SK-N-SH (cell line): ENCODE data around the gene IRX2. TPM values are rescaled to one million over a fixed set of nuclear protein-coding genes. Genes with fewer than 3 reads are reported as not detected.

Experiments
- CTCF ChIA-PET: fragments of 300-600, 350-600 bp; formaldehyde crosslinking; extraction: SDS; loops from one replicate; lab custom pipeline; 2021; lab: Yijun Ruan, JAX
- POLR2A ChIA-PET: fragments of 350-600 bp; sonication (Branson Sonifier 250); formaldehyde crosslinking; extraction: SDS; loops from one replicate; lab custom pipeline; 2020; ENCODE audit warnings: antibody characterized with exemption, inconsistent platforms; lab: Yijun Ruan, JAX
- DNase-seq: peaks from one replicate; pipeline ENCODE4 v3.0.0; 2012
- H2AFZ ChIP-seq: fragments of 200-600 bp; sonication (generic); 2 replicates; pipeline ENCODE4 v1.8.1; 2016; ENCODE audit warnings: antibody characterized with exemption, mild to moderate bottlenecking, low read depth
- H3F3A ChIP-seq: fragments of 200-600 bp; sonication (generic); replicated peaks from 2 replicates; pipeline ENCODE3; 2016; ENCODE audit warnings: antibody characterized with exemption, mild to moderate bottlenecking; ENCODE audit not compliant: insufficient read depth
- H3K27ac ChIP-seq, 2 experiments: fragments of 200-500 bp in 1 of 2; fragments of 200-600 bp in 1 of 2; sonication (Bioruptor generic) in 1 of 2; sonication (generic), shearing (Covaris generic) in 1 of 2; 2 replicates each; pipeline versions ENCODE4 v1.5.1 to v1.6.1; 2014 to 2016; ENCODE audit warnings: low read depth in 2 of 2, inconsistent platforms in 1 of 2, low read length in 1 of 2, mild to moderate bottlenecking in 1 of 2, mixed read lengths in 1 of 2
- H3K27me3 ChIP-seq: fragments of 200-600 bp; sonication (generic), shearing (Covaris generic); 2 replicates; pipeline ENCODE4 v1.6.1; 2016; ENCODE audit warnings: mixed run types; ENCODE audit not compliant: insufficient read depth
- H3K36me3 ChIP-seq, 2 experiments: fragments of 200-500 bp in 1 of 2; fragments of 200-600 bp in 1 of 2; sonication (Bioruptor generic) in 1 of 2; sonication (generic) in 1 of 2; replicated peaks in 1 of 2; 2 replicates each; pipeline versions ENCODE3 to v1.5.1; 2014 to 2016; ENCODE audit warnings: low read length in 1 of 2, mild to moderate bottlenecking in 1 of 2; ENCODE audit not compliant: insufficient read depth in 2 of 2, control insufficient read depth in 1 of 2
- H3K4me1 ChIP-seq, 2 experiments: fragments of 200-500 bp in 1 of 2; fragments of 200-600 bp in 1 of 2; sonication (Bioruptor generic) in 1 of 2; sonication (generic), shearing (Covaris generic) in 1 of 2; 2 replicates each; pipeline versions ENCODE4 v1.5.1 to v1.6.1; 2014 to 2016; ENCODE audit warnings: low read depth in 1 of 2, low read length in 1 of 2, mixed run types in 1 of 2; ENCODE audit not compliant: insufficient read depth in 2 of 2, control insufficient read depth in 1 of 2
- H3K4me2 ChIP-seq: fragments of 200-600 bp; sonication (generic), shearing (Covaris generic); 2 replicates; pipeline ENCODE4 v1.6.1; 2017; ENCODE audit warnings: mixed run types
- H3K4me3 ChIP-seq, 2 experiments: fragments of 200-500 bp in 1 of 2; fragments of 200-600 bp in 1 of 2; sonication (Bioruptor generic) in 1 of 2; sonication (generic), shearing (Covaris generic) in 1 of 2; 2 replicates each; pipeline versions ENCODE4 v1.5.1 to v1.8.1; 2014 to 2016; ENCODE audit warnings: low read depth in 2 of 2, inconsistent platforms in 1 of 2, low read length in 1 of 2, mild to moderate bottlenecking in 1 of 2, mixed read lengths in 1 of 2, moderate library complexity in 1 of 2
- H3K79me2 ChIP-seq: fragments of 200-600 bp; sonication (generic); 2 replicates; pipeline ENCODE4 v1.8.1; 2017; ENCODE audit warnings: mild to moderate bottlenecking; ENCODE audit not compliant: insufficient read depth
- H3K9ac ChIP-seq: fragments of 200-600 bp; sonication (generic); 2 replicates; pipeline ENCODE4 v1.6.1; 2017; ENCODE audit warnings: mixed run types
- H3K9me2 ChIP-seq: fragments of 200-600 bp; sonication (generic); 2 replicates; pipeline ENCODE4 v1.6.1; 2017; ENCODE audit warnings: mixed run types
- H3K9me3 ChIP-seq: fragments of 200-600 bp; sonication (generic); 2 replicates; pipeline ENCODE4 v1.6.1; 2017; ENCODE audit warnings: mixed run types, mild to moderate bottlenecking, moderate library complexity
- H4K20me1 ChIP-seq: fragments of 200-600 bp; sonication (generic); 2 replicates; pipeline ENCODE4 v1.6.1; 2017; ENCODE audit warnings: mild to moderate bottlenecking, mixed run types; ENCODE audit not compliant: insufficient read depth
- CHD2 ChIP-seq: fragments of 150-350 bp; IDR thresholded peaks from 2 replicates; pipeline ENCODE4 v1.6.1; 2018; ENCODE audit warnings: low read length; ENCODE audit not compliant: partially characterized antibody
- EP300 ChIP-seq, 2 experiments: IDR thresholded peaks; 2 replicates each; pipeline versions ENCODE4 v1.4.0 to v1.6.1; 2012; ENCODE audit warnings: borderline replicate concordance in 1 of 2, low read depth in 1 of 2, low read length in 1 of 2
- EZH2phosphoT487 ChIP-seq: fragments of 200-600 bp; sonication (generic); IDR thresholded peaks from 2 replicates; pipeline ENCODE4 v1.6.1; 2017; ENCODE audit warnings: low read depth, mixed run types, mild to moderate bottlenecking, antibody characterized with exemption, moderate library complexity, borderline replicate concordance
- FOSL2 ChIP-seq: IDR thresholded peaks from 2 replicates; pipeline ENCODE4 v1.4.0; 2012; ENCODE audit warnings: low read depth, mild to moderate bottlenecking, moderate library complexity, borderline replicate concordance
- FOXJ3 ChIP-seq: sonication (generic); formaldehyde crosslinking; IDR thresholded peaks from 2 replicates; pipeline ENCODE4 v1.5.1; 2020; ENCODE audit warnings: mild to moderate bottlenecking, missing genetic modification reagents
- GATA2 ChIP-seq: sonication (generic); formaldehyde crosslinking; IDR thresholded peaks from 2 replicates; pipeline ENCODE4 v1.5.0; 2020; ENCODE audit warnings: mild to moderate bottlenecking, missing genetic modification reagents
- IRF3 ChIP-seq: fragments of 150-350 bp; IDR thresholded peaks from 2 replicates; pipeline ENCODE4 v1.6.1; 2016; ENCODE audit warnings: mild to moderate bottlenecking, low read depth, low read length
- MAX ChIP-seq: IDR thresholded peaks from 2 replicates; pipeline ENCODE4 v1.4.0; 2012; ENCODE audit warnings: low read depth
- MXI1 ChIP-seq: IDR thresholded peaks from 2 replicates; pipeline ENCODE4 v1.6.1; 2012; ENCODE audit warnings: mild to moderate bottlenecking, low read depth, low read length, improper control_type of control experiment
- RAD21 ChIP-seq: IDR thresholded peaks from 2 replicates; pipeline ENCODE4 v1.6.1; 2012; ENCODE audit warnings: mild to moderate bottlenecking, low read length
- REST ChIP-seq: IDR thresholded peaks from 2 replicates; pipeline ENCODE4 v1.6.1; 2012; ENCODE audit warnings: mild to moderate bottlenecking, low read depth, low read length, moderate library complexity
- RFX5 ChIP-seq: IDR thresholded peaks from 2 replicates; pipeline ENCODE4 v1.6.1; 2012; ENCODE audit warnings: mild to moderate bottlenecking, improper control_type of control experiment, low read length
- TAF1 ChIP-seq: IDR thresholded peaks from 2 replicates; pipeline ENCODE4 v1.6.1; 2012; ENCODE audit warnings: low read depth, mild to moderate bottlenecking, low read length, moderate library complexity, borderline replicate concordance
- YY1 ChIP-seq: IDR thresholded peaks from 2 replicates; pipeline ENCODE4 v1.4.0; 2012; ENCODE audit warnings: low read depth, mild to moderate bottlenecking
- WGBS: methylation state at CpG from one replicate; pipeline ENCODE4 v1.1.6; 2017; ENCODE audit warnings: low lambda C conversion rate; 5-methylcytosine and 5-hydroxymethylcytosine counted together
- polyA plus RNA-seq, 3 experiments: library from polyadenylated mRNA; depleted of rRNA; stranded (reverse); fragments of >200 nt; gene quantifications; 2 replicates each; pipeline ENCODE4 v1.2.3, GENCODE V29; 2012

Gene IRX2
- polyA plus RNA-seq, 1 of the 3 experiments (the other 2 are of a cell fraction): not detected

- H3K36me3 ChIP-seq: no peaks in the 10 kb centered on the region
- 11% methylated on average over 19 of the region's 26 CpGs for WGBS
- no peak overlapping the region for H3K4me2 ChIP-seq
- H3K79me2 ChIP-seq: no peaks in the 10 kb centered on the region
- no peaks in the 10 kb centered on the region for H4K20me1 ChIP-seq
- DNase-seq: no peak
- POLR2A ChIA-PET: no interaction called here
- H3K4me3 ChIP-seq: no peak overlapping the region
- H3K27me3 ChIP-seq: peaks cover 62% of the 10 kb centered on the region
- H3F3A ChIP-seq: no peaks in the 10 kb centered on the region
- no peak overlapping the region for H3K27ac ChIP-seq
- TF ChIP-seq YY1 (no peak), MXI1 (no peak), FOSL2 (no peak), EP300 (IDR thresholded peaks at IDR 0.05; ENCODE audit: borderline replicate concordance in 1 of 2, low read depth in 1 of 2, low read length in 1 of 2) (no peak), GATA2 (CRISPR knock-in tag) (no peak), MAX (no peak), FOXJ3 (CRISPR knock-in tag) (no peak), REST (no peak), EZH2phosphoT487 (no peak), RAD21 (no peak), RFX5 (no peak), IRF3 (no peak), CHD2 (no peak), TAF1 (no peak)
- TF ChIP-seq, all 33 proteins: peak for 0
- H3K9ac ChIP-seq: no peak overlapping the region
- H3K9me2 ChIP-seq: no peaks in the 10 kb centered on the region
- CTCF ChIA-PET: no interaction called here
- no peaks in the 10 kb centered on the region for H3K9me3 ChIP-seq
- no peaks in the 10 kb centered on the region for H3K4me1 ChIP-seq
- no peak overlapping the region for H2AFZ ChIP-seq
Measured at GRCh38 chr5:2747363-2748162, 3.9 kb downstream of the IRX2 start.
